HepG2 (cell line): ENCODE measurements around the gene UGP2. TPM values are rescaled to one million over a fixed set of nuclear protein-coding genes. Genes with fewer than 3 reads are reported as not detected.

Experiments used
- AFF4 ChIP-seq: sonication (generic); formaldehyde crosslinking; IDR thresholded peaks from 2 replicates; pipeline ENCODE4 v1.4.0; 2020; ENCODE audit warnings: missing genetic modification reagents
- AKAP8 ChIP-seq: sonication (generic); formaldehyde crosslinking; IDR thresholded peaks from 2 replicates; pipeline ENCODE4 v1.5.1; 2020; ENCODE audit warnings: mild to moderate bottlenecking, missing genetic modification reagents
- GATA4 ChIP-seq: sonication (generic); IDR thresholded peaks from 2 replicates; pipeline ENCODE4 v1.6.1; 2016; ENCODE audit warnings: antibody characterized with exemption, low read depth, borderline replicate concordance
- GATAD1 ChIP-seq: IDR thresholded peaks from 2 replicates; pipeline ENCODE4 v1.6.1; 2016; ENCODE audit warnings: missing genetic modification reagents, missing compliant biosample characterization
- GLMP ChIP-seq: sonication (generic); formaldehyde crosslinking; IDR thresholded peaks from 2 replicates; pipeline ENCODE4 v1.9.0; 2021; ENCODE audit warnings: missing genetic modification reagents, mild to moderate bottlenecking, borderline replicate concordance
- JUND ChIP-seq: sonication (generic); formaldehyde crosslinking; IDR thresholded peaks from 2 replicates; pipeline ENCODE4 v1.8.0; 2022; ENCODE audit warnings: mild to moderate bottlenecking, missing genetic modification reagents
- MYNN ChIP-seq: sonication (generic); formaldehyde crosslinking; IDR thresholded peaks from 2 replicates; pipeline ENCODE4 v1.4.0; 2020; ENCODE audit warnings: mild to moderate bottlenecking, low read depth, missing genetic modification reagents
- NR2F1 ChIP-seq, 2 experiments: fragments of 450-650 bp in 1 of 2; formaldehyde crosslinking in 1 of 2; IDR thresholded peaks; 2 replicates each; pipeline versions ENCODE4 v1.5.0 to v1.6.1; 2016 to 2020; ENCODE audit warnings: mild to moderate bottlenecking in 1 of 2, missing compliant biosample characterization in 1 of 2, missing genetic modification reagents in 1 of 2, moderate library complexity in 1 of 2
- RARA ChIP-seq: IDR thresholded peaks from 2 replicates; pipeline ENCODE4 v1.6.1; 2016; ENCODE audit warnings: missing genetic modification reagents, missing compliant biosample characterization
- STAT5B ChIP-seq: sonication (generic); formaldehyde crosslinking; IDR thresholded peaks from 2 replicates; pipeline ENCODE4 v1.4.0; 2020; ENCODE audit warnings: missing genetic modification reagents
- YEATS2 ChIP-seq: sonication (generic); formaldehyde crosslinking; IDR thresholded peaks from 2 replicates; pipeline ENCODE4 v1.4.0; 2020; ENCODE audit warnings: missing genetic modification reagents, borderline replicate concordance
- ZFY ChIP-seq: sonication (generic); formaldehyde crosslinking; IDR thresholded peaks from 2 replicates; pipeline ENCODE4 v1.4.0; 2020; ENCODE audit warnings: missing genetic modification reagents
- ZNF512B ChIP-seq: sonication (generic); formaldehyde crosslinking; IDR thresholded peaks from 2 replicates; pipeline ENCODE4 v1.5.1; 2020; ENCODE audit warnings: missing genetic modification reagents, mild to moderate bottlenecking, borderline replicate concordance
- ZNF772 ChIP-seq: sonication (generic); formaldehyde crosslinking; IDR thresholded peaks from 2 replicates; pipeline ENCODE4 v1.5.0; 2020; ENCODE audit warnings: mild to moderate bottlenecking, missing genetic modification reagents
- ZNF878 ChIP-seq: sonication (generic); formaldehyde crosslinking; IDR thresholded peaks from 2 replicates; pipeline ENCODE4 v1.8.1; 2023; ENCODE audit warnings: mild to moderate bottlenecking, missing genetic modification reagents, moderate library complexity
- ZXDC ChIP-seq: sonication (generic); formaldehyde crosslinking; IDR thresholded peaks from 2 replicates; pipeline ENCODE4 v1.5.0; 2020; ENCODE audit warnings: mild to moderate bottlenecking, missing genetic modification reagents
- polyA plus RNA-seq, 8 experiments: library from polyadenylated mRNA; depleted of rRNA in 3 of 8; stranded (reverse) in 7 of 8; unstranded in 1 of 8; fragments of >200 nt; fragmentation: Illumina TruSeq in 4 of 8; extraction: Trizol in 4 of 8; gene quantifications; 2 replicates each; pipeline versions ENCODE4 v1.2.1 to v1.2.3, GENCODE V29; 2011 to 2016; ENCODE audit warnings: low read depth in 4 of 8, missing spikeins in 1 of 8, mixed read lengths in 1 of 8; ENCODE audit not compliant: insufficient read depth in 1 of 8
- total RNA-seq, 5 experiments: library from RNA; depleted of rRNA; stranded (reverse); fragments of >200 nt; fragmentation: Illumina TruSeq; extraction: Trizol; gene quantifications; 2 replicates each; pipeline ENCODE4 v1.2.3, GENCODE V29; 2016; ENCODE audit warnings: low read depth in 1 of 5

UGP2 gene
- total and polyA plus RNA-seq, 2 of the 13 experiments (the other 11 are each of a cell fraction or from before 2014, with no cell fraction given), result 96.0 to 134 TPM

GRCh38 chr2:63841254-63842022 is at the start of gene UGP2 (continued):
- peak; percentile 74 for TF ChIP-seq RARA (CRISPR knock-in tag)
- TF ChIP-seq AFF4 (CRISPR knock-in tag), result 0 out of 2 replicates have a peak, but pooled peaks have one; percentile 44
- peak; percentile 58 for TF ChIP-seq YEATS2 (CRISPR knock-in tag)
- TF ChIP-seq MYNN, result peak; percentile 45; the same call in 1 of the 2 replicates
- no peak; the same call in 1 of the 2 replicates for TF ChIP-seq GLMP (CRISPR knock-in tag)
- TF ChIP-seq AKAP8 (CRISPR knock-in tag), result peak; percentile 53; the same call in 1 of the 2 replicates
- TF ChIP-seq GATAD1 (CRISPR knock-in tag), result peak; percentile 45
- TF ChIP-seq ZXDC, result no peak
- 0 out of 2 replicates have a peak, but pooled peaks have one; percentile 27 for TF ChIP-seq ZNF878
- no peak for TF ChIP-seq ZNF512B (CRISPR knock-in tag)
- TF ChIP-seq JUND (CRISPR knock-in tag), result no peak
- no peak for TF ChIP-seq STAT5B (CRISPR knock-in tag)
- TF ChIP-seq GATA4, result peak; percentile 81; the same call in 1 of the 2 replicates
- TF ChIP-seq NR2F1 (CRISPR knock-in tag; IDR thresholded peaks at IDR 0.05), result peak in 1 of 2 experiments; percentile 33; a peak in 1 of 4 replicates
- no peak; the same call in none of the 2 replicates for TF ChIP-seq ZNF772
- TF ChIP-seq ZFY (CRISPR knock-in tag), result peak; percentile 95
